22Rv1 (cell line): ENCODE data around the gene CCDC137.

ENCODE experiments used
- ZFX ChIP-seq: fragments of 450-650 bp; IDR thresholded peaks from 2 replicates; pipeline ENCODE4 v1.6.1; 2017; ENCODE audit warnings: antibody characterized with exemption, borderline replicate concordance
- TF ChIP-seq, protein P1 (sequence below): fragments of 450-650 bp; IDR thresholded peaks from 2 replicates; pipeline ENCODE4 v1.5.1; 2017; ENCODE audit warnings: mild to moderate bottlenecking

DNA sequence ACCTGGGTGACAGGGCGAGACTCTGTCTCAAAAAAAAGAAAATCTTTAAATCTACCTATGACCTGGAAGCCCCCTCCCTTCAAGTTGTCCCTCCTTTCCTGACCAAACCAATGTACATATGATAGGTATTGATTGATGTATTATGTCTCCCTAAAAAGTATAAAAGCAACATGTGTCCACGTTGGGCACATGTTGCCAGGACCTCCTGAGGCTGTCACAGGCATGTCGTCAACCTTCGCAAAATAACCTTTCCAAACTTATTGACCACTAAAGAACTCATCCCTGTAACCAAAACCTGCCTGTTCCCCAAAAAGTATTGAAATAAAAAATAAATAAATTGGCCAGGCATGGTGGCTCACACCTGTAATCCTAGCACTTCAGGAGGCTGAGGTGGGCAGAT is 4.5 kb upstream of the CCDC137 start:
- TF ChIP-seq, protein P1, sequence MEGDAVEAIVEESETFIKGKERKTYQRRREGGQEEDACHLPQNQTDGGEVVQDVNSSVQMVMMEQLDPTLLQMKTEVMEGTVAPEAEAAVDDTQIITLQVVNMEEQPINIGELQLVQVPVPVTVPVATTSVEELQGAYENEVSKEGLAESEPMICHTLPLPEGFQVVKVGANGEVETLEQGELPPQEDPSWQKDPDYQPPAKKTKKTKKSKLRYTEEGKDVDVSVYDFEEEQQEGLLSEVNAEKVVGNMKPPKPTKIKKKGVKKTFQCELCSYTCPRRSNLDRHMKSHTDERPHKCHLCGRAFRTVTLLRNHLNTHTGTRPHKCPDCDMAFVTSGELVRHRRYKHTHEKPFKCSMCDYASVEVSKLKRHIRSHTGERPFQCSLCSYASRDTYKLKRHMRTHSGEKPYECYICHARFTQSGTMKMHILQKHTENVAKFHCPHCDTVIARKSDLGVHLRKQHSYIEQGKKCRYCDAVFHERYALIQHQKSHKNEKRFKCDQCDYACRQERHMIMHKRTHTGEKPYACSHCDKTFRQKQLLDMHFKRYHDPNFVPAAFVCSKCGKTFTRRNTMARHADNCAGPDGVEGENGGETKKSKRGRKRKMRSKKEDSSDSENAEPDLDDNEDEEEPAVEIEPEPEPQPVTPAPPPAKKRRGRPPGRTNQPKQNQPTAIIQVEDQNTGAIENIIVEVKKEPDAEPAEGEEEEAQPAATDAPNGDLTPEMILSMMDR, result no peak
- no peak for TF ChIP-seq ZFX
